MG63 (cell line): Measurements from ENCODE around the gene PWWP2B. TPM values are rescaled to one million over a fixed set of nuclear protein-coding genes. Genes with fewer than 3 reads are reported as not detected.
"Not testable (repeated sequence)": the region's sequence is repeated elsewhere in the genome, so short reads cannot be mapped to it uniquely, and the experiment has no call there.

ENCODE experiments used
- DNase-seq: peaks from one replicate; pipeline ENCODE4 v3.0.0-alpha.2; 2020
- H3K27me3 ChIP-seq: fragments of 250-450 bp; sonication (Bioruptor Pico); 2 replicates; pipeline ENCODE4 v1.5.1; 2020; ENCODE audit warnings: mild to moderate bottlenecking, moderate library complexity
- H3K36me3 ChIP-seq: fragments of 250-450 bp; sonication (Bioruptor Pico); 2 replicates; pipeline ENCODE4 v1.5.1; 2020; ENCODE audit warnings: mild to moderate bottlenecking, moderate library complexity
- H3K4me3 ChIP-seq: fragments of 250-450 bp; sonication (Bioruptor Pico); 2 replicates; pipeline ENCODE4 v1.5.1; 2020; ENCODE audit warnings: mild to moderate bottlenecking, moderate library complexity
- H3K9me3 ChIP-seq: fragments of 250-450 bp; sonication (Bioruptor Pico); 2 replicates; pipeline ENCODE4 v1.5.1; 2020; ENCODE audit warnings: mild to moderate bottlenecking, moderate library complexity
- total RNA-seq: library from RNA; depleted of rRNA; stranded (reverse); fragments of >200 nt; shearing (Covaris generic); gene quantifications from 2 replicates; pipeline ENCODE4 v1.2.3, GENCODE V29; 2014; ENCODE audit warnings: low replicate concordance

Gene PWWP2B
- total RNA-seq, 1 experiment from 2014 or later = 25.2 TPM

GRCh38 chr10:132372516-132373095 lies 24.4 kb upstream of the PWWP2B start:
- Histone ChIP-seq H3K9me3 (no peaks in the 10 kb centered on the region), H3K4me3 (no peak overlapping the region), H3K27me3 (no peaks in the 10 kb centered on the region), H3K36me3 (no peaks in the 10 kb centered on the region; the same call in 1 of the 2 replicates)
- DNase-seq = no peak

- H3K36me3 ChIP-seq = no peaks in the 10 kb centered on the region
- H3K9me3 ChIP-seq = no peaks in the 10 kb centered on the region
Observed at GRCh38 chr10:132373241-132373955, 23.6 kb upstream of the PWWP2B start.

GRCh38 chr10:132374176-132374575 lies 22.8 kb upstream of the PWWP2B start:
- no peaks in the 10 kb centered on the region for H3K27me3 ChIP-seq
- H3K9me3 ChIP-seq = no peaks in the 10 kb centered on the region
- no peaks in the 10 kb centered on the region for H3K36me3 ChIP-seq
- H3K4me3 ChIP-seq = no peak overlapping the region
- no peak for DNase-seq

More at GRCh38 chr10:132373241-132373955, 23.6 kb upstream of the PWWP2B start:
- Histone ChIP-seq H3K27me3 (no peaks in the 10 kb centered on the region), H3K4me3 (no peak overlapping the region)
- no peak for DNase-seq

- no peak for DNase-seq
- H3K9me3 ChIP-seq = no peaks in the 10 kb centered on the region
- no peaks in the 10 kb centered on the region for H3K27me3 ChIP-seq
- H3K4me3 ChIP-seq = no peak overlapping the region
- no peaks in the 10 kb centered on the region for H3K36me3 ChIP-seq
Observed at GRCh38 chr10:132374612-132375011, 22.4 kb upstream of the PWWP2B start.

- Histone ChIP-seq H3K9me3 (no peaks in the 10 kb centered on the region), H3K27me3 (no peaks in the 10 kb centered on the region), H3K36me3 (no peaks in the 10 kb centered on the region), H3K4me3 (no peak overlapping the region)
- no peak for DNase-seq
Observed at GRCh38 chr10:132375116-132375794, 21.7 kb upstream of the PWWP2B start.

- H3K9me3 ChIP-seq = no peaks in the 10 kb centered on the region
- no peaks in the 10 kb centered on the region for H3K27me3 ChIP-seq
- H3K4me3 ChIP-seq = no peak overlapping the region
- DNase-seq = no peak
- no peaks in the 10 kb centered on the region for H3K36me3 ChIP-seq
Observed at GRCh38 chr10:132375795-132376297, 21.2 kb upstream of the PWWP2B start.

GRCh38 chr10:132376394-132376851 lies 20.6 kb upstream of the PWWP2B start:
- Histone ChIP-seq H3K4me3 (no peak overlapping the region), H3K27me3 (no peaks in the 10 kb centered on the region), H3K36me3 (no peaks in the 10 kb centered on the region), H3K9me3 (no peaks in the 10 kb centered on the region)
- DNase-seq = no peak

GRCh38 chr10:132377326-132377725 lies 19.7 kb upstream of the PWWP2B start:
- no peak for DNase-seq
- H3K9me3 ChIP-seq = no peaks in the 10 kb centered on the region
- no peaks in the 10 kb centered on the region for H3K36me3 ChIP-seq
- no peaks in the 10 kb centered on the region for H3K27me3 ChIP-seq
- H3K4me3 ChIP-seq = no peak overlapping the region

- DNase-seq, H3K27me3 ChIP-seq, H3K36me3 ChIP-seq, H3K9me3 ChIP-seq, H3K4me3 ChIP-seq: not testable (repeated sequence)
Observed at GRCh38 chr10:132379026-132379425, 18.0 kb upstream of the PWWP2B start.

- H3K4me3 ChIP-seq, H3K27me3 ChIP-seq, DNase-seq, H3K9me3 ChIP-seq, H3K36me3 ChIP-seq: not testable (repeated sequence)
Observed at GRCh38 chr10:132380986-132381385, 16.0 kb upstream of the PWWP2B start.

- Histone ChIP-seq H3K36me3 (no peaks in the 10 kb centered on the region), H3K9me3 (no peaks in the 10 kb centered on the region), H3K4me3 (no peak overlapping the region), H3K27me3 (no peaks in the 10 kb centered on the region)
- no peak for DNase-seq
Observed at GRCh38 chr10:132381741-132382140, 15.3 kb upstream of the PWWP2B start.

GRCh38 chr10:132382231-132382922 lies 14.6 kb upstream of the PWWP2B start:
- DNase-seq = peak; percentile 71
- Histone ChIP-seq H3K4me3 (no peak overlapping the region), H3K36me3 (no peaks in the 10 kb centered on the region), H3K27me3 (no peaks in the 10 kb centered on the region), H3K9me3 (no peaks in the 10 kb centered on the region)

- no peak for DNase-seq
- Histone ChIP-seq H3K27me3 (no peaks in the 10 kb centered on the region), H3K36me3 (no peaks in the 10 kb centered on the region), H3K9me3 (no peaks in the 10 kb centered on the region), H3K4me3 (no peak overlapping the region)
Observed at GRCh38 chr10:132383101-132383500, 13.9 kb upstream of the PWWP2B start.

- Histone ChIP-seq H3K27me3 (no peaks in the 10 kb centered on the region), H3K36me3 (no peaks in the 10 kb centered on the region), H3K9me3 (no peaks in the 10 kb centered on the region), H3K4me3 (no peak overlapping the region)
- no peak for DNase-seq
Observed at GRCh38 chr10:132383751-132384196, 13.2 kb upstream of the PWWP2B start.

GRCh38 chr10:132384618-132385388 lies 12.2 kb upstream of the PWWP2B start:
- H3K4me3 ChIP-seq = no peak overlapping the region
- no peaks in the 10 kb centered on the region for H3K27me3 ChIP-seq
- H3K9me3 ChIP-seq = no peaks in the 10 kb centered on the region
- H3K36me3 ChIP-seq = no peaks in the 10 kb centered on the region
- DNase-seq = no peak

- Histone ChIP-seq H3K4me3 (no peak overlapping the region), H3K27me3 (no peaks in the 10 kb centered on the region), H3K36me3 (no peaks in the 10 kb centered on the region), H3K9me3 (no peaks in the 10 kb centered on the region)
- DNase-seq = no peak
Observed at GRCh38 chr10:132385389-132385667, 11.7 kb upstream of the PWWP2B start.
